Measurements from ENCODE around the gene MRPS6.

Gene MRPS6

DNA sequence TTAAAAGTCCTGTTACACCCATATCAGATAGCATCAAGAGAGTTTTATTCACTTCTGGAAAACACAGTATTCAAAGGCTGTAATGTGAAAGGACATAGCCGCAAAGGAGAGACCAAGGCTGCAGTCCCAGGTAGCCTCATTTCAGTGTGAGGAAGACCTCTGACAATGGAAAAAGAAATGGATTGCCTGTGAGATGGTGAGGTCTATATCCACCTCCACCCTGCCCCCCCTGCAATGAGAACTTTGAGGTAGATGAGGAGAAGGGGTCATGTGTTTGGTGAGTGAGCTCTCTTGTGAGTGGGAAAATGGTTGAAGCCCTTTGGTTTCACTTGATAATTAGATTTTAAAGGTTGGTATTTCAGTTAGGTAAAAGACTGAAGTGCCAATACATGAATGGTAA lies 3.5 kb downstream of the MRPS6 start:
- no peak for DNase-seq
- Histone ChIP-seq H3K4me1 (ENCODE audit: control extremely low read depth in 1 of 4, control insufficient read depth in 4 of 4, insufficient read depth in 4 of 4, low read length in 3 of 4) (peaks cover 0 to 59% (median 18%) of the 10 kb centered on the region in 4 experiments), H3K9me3 (ENCODE audit: control extremely low read depth in 1 of 5, control insufficient read depth in 4 of 5, insufficient read depth in 2 of 5, low read depth in 1 of 5, low read length in 4 of 5) (no peaks in the 10 kb centered on the region), H3K36me3 (ENCODE audit: control insufficient read depth in 4 of 4, insufficient read depth in 4 of 4, low read length in 3 of 4) (peaks cover 0 to 7% (median 2%) of the 10 kb centered on the region in 4 experiments), H3K27me3 (replicated peaks in 2 of 5; ENCODE audit: control insufficient read depth in 4 of 5, insufficient read depth in 5 of 5, low read length in 4 of 5) (no peaks in the 10 kb centered on the region), H3K4me3 (ENCODE audit: control insufficient read depth in 1 of 7, extremely low read depth in 1 of 7, insufficient read depth in 4 of 7, low read depth in 2 of 7, low read length in 6 of 7) (no peak overlapping the region), H3K27ac (ENCODE audit: insufficient read depth in 1 of 2, low read depth in 1 of 2, low read length in 2 of 2, poor library complexity in 1 of 2, severe bottlenecking in 2 of 2) (no peak overlapping the region)
- 83% methylated on average over 1 of the region's 1 CpG for WGBS (ENCODE audit: insufficient coverage)
- ChIA-PET CTCF (interaction anchor here (1.3 to 1.9 kb wide), 4 partner anchors 10 to 153 kb away, joined by 3 to 6 read pairs (median 4); no protein-coding TSS in a partner anchor), POLR2A (no interaction called here)

DNA sequence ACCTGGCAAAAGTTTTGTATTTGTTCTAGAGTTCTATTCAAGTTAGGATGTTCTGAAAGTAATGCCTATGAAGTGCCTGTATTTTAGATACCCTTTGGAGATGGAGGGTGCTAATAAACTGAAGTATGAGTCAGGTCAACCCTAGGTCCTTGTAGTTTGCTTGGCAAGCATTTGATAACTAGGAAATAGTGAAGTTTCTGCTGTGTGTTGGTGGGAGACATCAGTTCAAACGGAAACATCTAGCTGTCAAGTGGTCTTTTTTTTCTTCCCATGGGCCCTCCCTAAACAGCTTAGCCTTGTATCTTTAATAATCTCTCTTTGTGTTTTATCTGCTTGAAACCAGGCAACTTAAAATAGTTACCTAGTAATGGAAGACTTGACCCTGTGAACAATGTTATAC lies 4.5 kb downstream of the MRPS6 start:
- ChIA-PET CTCF (interaction anchor here (0.8 to 1.6 kb wide), 2 partner anchors 9 to 52 kb away, joined by 3 to 4 read pairs; no protein-coding TSS in a partner anchor), POLR2A (no interaction called here)
- peak in 2 of 3 donors; percentile 18 to 26 for DNase-seq
- peak overlapping the region in 1 of 7 experiments; percentile 40 for H3K4me3 ChIP-seq (ENCODE audit: control insufficient read depth in 1 of 7, extremely low read depth in 1 of 7, insufficient read depth in 4 of 7, low read depth in 2 of 7, low read length in 6 of 7)
- peaks cover 0 to 14% (median 2%) of the 10 kb centered on the region in 4 experiments for H3K36me3 ChIP-seq (ENCODE audit: control insufficient read depth in 4 of 4, insufficient read depth in 4 of 4, low read length in 3 of 4)
- peaks cover 0 to 54% (median 13%) of the 10 kb centered on the region in 4 experiments for H3K4me1 ChIP-seq (ENCODE audit: control extremely low read depth in 1 of 4, control insufficient read depth in 4 of 4, insufficient read depth in 4 of 4, low read length in 3 of 4)
- H3K9me3 ChIP-seq (ENCODE audit: control extremely low read depth in 1 of 5, control insufficient read depth in 4 of 5, insufficient read depth in 2 of 5, low read depth in 1 of 5, low read length in 4 of 5) = no peaks in the 10 kb centered on the region
- no CpG with 5 or more reads among the region's 1 CpG for WGBS (ENCODE audit: insufficient coverage)
- peak overlapping the region in 1 of 2 experiments; percentile 38 for H3K27ac ChIP-seq (ENCODE audit: insufficient read depth in 1 of 2, low read depth in 1 of 2, low read length in 2 of 2, poor library complexity in 1 of 2, severe bottlenecking in 2 of 2)
- no peaks in the 10 kb centered on the region for H3K27me3 ChIP-seq (replicated peaks in 2 of 5; ENCODE audit: control insufficient read depth in 4 of 5, insufficient read depth in 5 of 5, low read length in 4 of 5)

DNA sequence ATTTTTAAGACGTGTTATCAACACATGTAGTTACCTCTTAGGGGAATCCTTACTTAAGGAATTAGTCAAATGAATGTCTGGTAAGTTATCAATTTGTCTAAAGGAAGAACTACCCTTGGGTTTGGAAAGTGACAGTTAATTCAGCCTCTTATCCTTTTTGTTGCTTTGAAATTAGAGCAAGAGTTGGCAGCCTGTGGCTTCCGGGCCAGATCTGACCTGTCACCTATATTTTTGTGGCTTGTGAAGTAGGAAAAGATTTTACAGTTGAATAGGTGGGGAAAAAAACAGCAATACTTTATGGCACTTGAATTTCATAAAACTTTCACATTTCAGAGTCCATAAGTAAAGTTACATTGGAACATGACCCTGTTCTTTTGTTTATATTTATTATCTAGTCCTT lies 5.5 kb downstream of the MRPS6 start:
- DNase-seq = peak in 2 of 3 donors; percentile 27 to 50
- Histone ChIP-seq H3K4me3 (ENCODE audit: control insufficient read depth in 1 of 7, extremely low read depth in 1 of 7, insufficient read depth in 4 of 7, low read depth in 2 of 7, low read length in 6 of 7) (peak overlapping the region in 1 of 7 experiments; percentile 44), H3K9me3 (ENCODE audit: control extremely low read depth in 1 of 5, control insufficient read depth in 4 of 5, insufficient read depth in 2 of 5, low read depth in 1 of 5, low read length in 4 of 5) (no peaks in the 10 kb centered on the region), H3K27me3 (replicated peaks in 2 of 5; ENCODE audit: control insufficient read depth in 4 of 5, insufficient read depth in 5 of 5, low read length in 4 of 5) (no peaks in the 10 kb centered on the region), H3K36me3 (ENCODE audit: control insufficient read depth in 4 of 4, insufficient read depth in 4 of 4, low read length in 3 of 4) (peaks cover 0 to 18% (median 4%) of the 10 kb centered on the region in 4 experiments), H3K27ac (ENCODE audit: insufficient read depth in 1 of 2, low read depth in 1 of 2, low read length in 2 of 2, poor library complexity in 1 of 2, severe bottlenecking in 2 of 2) (peak overlapping the region in 1 of 2 experiments; percentile 7), H3K4me1 (ENCODE audit: control extremely low read depth in 1 of 4, control insufficient read depth in 4 of 4, insufficient read depth in 4 of 4, low read length in 3 of 4) (peaks cover 0 to 54% (median 12%) of the 10 kb centered on the region in 4 experiments)
- CTCF ChIA-PET = interaction anchor here (1.5 kb wide), 1 partner anchor 14 kb away, joined by 4 read pairs; no protein-coding TSS in a partner anchor
- POLR2A ChIA-PET = interaction anchor here (0.8 kb wide), 1 partner anchor 199 kb away, joined by 5 read pairs; no protein-coding TSS in a partner anchor
- WGBS (ENCODE audit: insufficient coverage) = no CpG with 5 or more reads among the region's 2 CpGs

DNA sequence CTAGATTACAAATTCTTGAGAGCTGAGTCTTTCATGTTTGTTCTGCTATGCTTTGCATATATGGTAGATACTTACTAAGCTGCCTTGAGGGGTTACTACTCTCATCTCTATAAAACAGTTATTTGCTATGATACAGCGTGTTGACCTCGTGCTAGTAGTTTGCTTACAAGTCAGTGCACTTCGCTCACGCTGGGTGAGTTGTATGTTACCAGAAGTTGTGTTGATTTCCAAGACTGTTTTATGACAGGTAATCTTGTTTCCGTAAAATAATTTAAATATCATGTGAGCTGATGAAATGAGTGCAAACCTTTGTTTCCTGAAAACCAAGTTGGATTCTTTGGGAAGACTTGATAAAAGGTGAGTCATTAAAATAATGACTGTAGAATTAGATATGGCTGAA lies 7.3 kb downstream of the MRPS6 start:
- no peak for DNase-seq
- WGBS (ENCODE audit: insufficient coverage) = 100% methylated on average over 3 of the region's 5 CpGs
- no peak overlapping the region for H3K4me3 ChIP-seq (ENCODE audit: control insufficient read depth in 1 of 7, extremely low read depth in 1 of 7, insufficient read depth in 4 of 7, low read depth in 2 of 7, low read length in 6 of 7)
- POLR2A ChIA-PET = no interaction called here
- H3K4me1 ChIP-seq (ENCODE audit: control extremely low read depth in 1 of 4, control insufficient read depth in 4 of 4, insufficient read depth in 4 of 4, low read length in 3 of 4) = peaks cover 0 to 39% (median 3%) of the 10 kb centered on the region in 4 experiments
- no peaks in the 10 kb centered on the region for H3K27me3 ChIP-seq (replicated peaks in 2 of 5; ENCODE audit: control insufficient read depth in 4 of 5, insufficient read depth in 5 of 5, low read length in 4 of 5)
- H3K9me3 ChIP-seq (ENCODE audit: control extremely low read depth in 1 of 5, control insufficient read depth in 4 of 5, insufficient read depth in 2 of 5, low read depth in 1 of 5, low read length in 4 of 5) = no peaks in the 10 kb centered on the region
- CTCF ChIA-PET = no interaction called here
- H3K36me3 ChIP-seq (ENCODE audit: control insufficient read depth in 4 of 4, insufficient read depth in 4 of 4, low read length in 3 of 4) = peaks cover 0 to 18% (median 4%) of the 10 kb centered on the region in 4 experiments
- H3K27ac ChIP-seq (ENCODE audit: insufficient read depth in 1 of 2, low read depth in 1 of 2, low read length in 2 of 2, poor library complexity in 1 of 2, severe bottlenecking in 2 of 2) = no peak overlapping the region

DNA sequence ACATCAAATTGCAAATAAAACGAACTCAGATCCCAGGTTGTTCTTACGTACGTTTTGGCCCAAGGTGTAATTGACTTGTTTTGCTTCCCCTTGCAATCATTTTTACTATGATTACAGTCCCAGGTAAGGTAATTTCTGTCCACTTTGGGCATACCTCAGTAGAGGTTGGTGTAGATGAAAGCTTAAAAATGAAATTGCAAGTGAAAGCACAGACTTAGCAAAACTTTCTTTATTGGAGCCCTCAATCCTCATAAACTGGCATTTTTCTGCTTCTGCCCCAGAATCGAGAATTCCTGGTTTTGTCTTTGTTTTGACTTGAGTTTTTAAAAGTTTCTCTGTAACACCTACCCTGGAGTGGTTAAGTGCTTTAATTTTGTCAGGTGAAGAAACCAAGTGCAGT lies 9.4 kb downstream of the MRPS6 start:
- WGBS (ENCODE audit: insufficient coverage) = 100% methylated on average over 3 of the region's 4 CpGs
- CTCF ChIA-PET = no interaction called here
- DNase-seq = no peak

DNA sequence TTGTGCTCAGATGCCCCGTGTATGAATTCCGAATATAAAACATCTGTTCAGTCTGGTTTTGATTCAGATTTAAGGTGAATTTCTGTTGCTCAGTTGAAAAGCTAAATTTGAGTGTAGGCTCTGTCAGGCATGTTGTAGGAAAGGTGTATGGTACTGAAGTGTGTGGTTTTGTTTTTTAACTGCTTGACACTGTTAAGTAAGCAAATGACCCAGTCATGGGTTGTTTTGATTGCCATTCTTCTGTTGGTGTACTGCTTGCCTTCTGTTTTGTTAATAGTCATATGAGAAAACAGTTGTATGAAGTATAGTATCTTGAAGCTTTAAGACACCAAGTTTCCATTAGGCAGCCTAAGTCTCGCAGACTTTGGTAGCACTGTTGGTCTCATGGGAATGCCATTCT lies 10.0 kb downstream of the MRPS6 start:
- peaks cover 0 to 22% (median 1%) of the 10 kb centered on the region in 4 experiments for H3K4me1 ChIP-seq (ENCODE audit: control extremely low read depth in 1 of 4, control insufficient read depth in 4 of 4, insufficient read depth in 4 of 4, low read length in 3 of 4)
- no peak overlapping the region for H3K27ac ChIP-seq (ENCODE audit: insufficient read depth in 1 of 2, low read depth in 1 of 2, low read length in 2 of 2, poor library complexity in 1 of 2, severe bottlenecking in 2 of 2)
- no peak for DNase-seq
- H3K9me3 ChIP-seq (ENCODE audit: control extremely low read depth in 1 of 5, control insufficient read depth in 4 of 5, insufficient read depth in 2 of 5, low read depth in 1 of 5, low read length in 4 of 5) = no peaks in the 10 kb centered on the region
- peaks cover 0 to 16% (median 5%) of the 10 kb centered on the region in 4 experiments for H3K36me3 ChIP-seq (ENCODE audit: control insufficient read depth in 4 of 4, insufficient read depth in 4 of 4, low read length in 3 of 4)
- no peak overlapping the region for H3K4me3 ChIP-seq (ENCODE audit: control insufficient read depth in 1 of 7, extremely low read depth in 1 of 7, insufficient read depth in 4 of 7, low read depth in 2 of 7, low read length in 6 of 7)
- ChIA-PET CTCF (no interaction called here), POLR2A (no interaction called here)
- H3K27me3 ChIP-seq (replicated peaks in 2 of 5; ENCODE audit: control insufficient read depth in 4 of 5, insufficient read depth in 5 of 5, low read length in 4 of 5) = no peaks in the 10 kb centered on the region
- WGBS (ENCODE audit: insufficient coverage) = 92% methylated on average over 2 of the region's 3 CpGs

More for the DNA sequence above, 9.4 kb downstream of the MRPS6 start:
- H3K27ac ChIP-seq (ENCODE audit: insufficient read depth in 1 of 2, low read depth in 1 of 2, low read length in 2 of 2, poor library complexity in 1 of 2, severe bottlenecking in 2 of 2) = no peak overlapping the region
- no peak overlapping the region for H3K4me3 ChIP-seq (ENCODE audit: control insufficient read depth in 1 of 7, extremely low read depth in 1 of 7, insufficient read depth in 4 of 7, low read depth in 2 of 7, low read length in 6 of 7)
- H3K9me3 ChIP-seq (ENCODE audit: control extremely low read depth in 1 of 5, control insufficient read depth in 4 of 5, insufficient read depth in 2 of 5, low read depth in 1 of 5, low read length in 4 of 5) = no peaks in the 10 kb centered on the region
- H3K4me1 ChIP-seq (ENCODE audit: control extremely low read depth in 1 of 4, control insufficient read depth in 4 of 4, insufficient read depth in 4 of 4, low read length in 3 of 4) = peaks cover 0 to 27% (median 1%) of the 10 kb centered on the region in 4 experiments
- H3K27me3 ChIP-seq (replicated peaks in 2 of 5; ENCODE audit: control insufficient read depth in 4 of 5, insufficient read depth in 5 of 5, low read length in 4 of 5) = no peaks in the 10 kb centered on the region
- H3K36me3 ChIP-seq (ENCODE audit: control insufficient read depth in 4 of 4, insufficient read depth in 4 of 4, low read length in 3 of 4) = peaks cover 0 to 16% (median 5%) of the 10 kb centered on the region in 4 experiments
- POLR2A ChIA-PET = no interaction called here

DNA sequence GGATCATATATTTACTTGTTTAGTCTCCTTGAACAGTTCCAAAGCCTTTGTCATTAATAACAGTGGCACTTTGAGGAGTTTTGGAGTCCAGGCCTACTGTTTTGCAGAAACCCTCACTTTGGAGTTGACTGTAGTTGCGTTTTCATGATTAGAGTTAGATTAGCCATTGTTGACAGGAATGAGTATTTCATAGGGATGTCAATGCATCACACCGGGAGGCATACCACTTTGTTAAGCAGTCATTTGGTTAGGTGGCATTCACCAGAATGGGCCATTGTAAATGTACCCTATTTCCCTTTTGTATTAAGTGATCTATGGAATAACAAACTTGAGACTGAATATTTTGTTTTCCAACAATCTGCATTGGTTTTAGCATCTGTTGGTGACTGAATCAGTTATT lies 11.8 kb downstream of the MRPS6 start:
- Histone ChIP-seq H3K27ac (ENCODE audit: insufficient read depth in 1 of 2, low read depth in 1 of 2, low read length in 2 of 2, poor library complexity in 1 of 2, severe bottlenecking in 2 of 2) (no peak overlapping the region), H3K27me3 (replicated peaks in 2 of 5; ENCODE audit: control insufficient read depth in 4 of 5, insufficient read depth in 5 of 5, low read length in 4 of 5) (no peaks in the 10 kb centered on the region), H3K36me3 (ENCODE audit: control insufficient read depth in 4 of 4, insufficient read depth in 4 of 4, low read length in 3 of 4) (peaks cover 0 to 16% (median 4%) of the 10 kb centered on the region in 4 experiments), H3K4me3 (ENCODE audit: control insufficient read depth in 1 of 7, extremely low read depth in 1 of 7, insufficient read depth in 4 of 7, low read depth in 2 of 7, low read length in 6 of 7) (no peak overlapping the region), H3K4me1 (ENCODE audit: control extremely low read depth in 1 of 4, control insufficient read depth in 4 of 4, insufficient read depth in 4 of 4, low read length in 3 of 4) (peaks cover 0 to 9% (median 1%) of the 10 kb centered on the region in 4 experiments), H3K9me3 (ENCODE audit: control extremely low read depth in 1 of 5, control insufficient read depth in 4 of 5, insufficient read depth in 2 of 5, low read depth in 1 of 5, low read length in 4 of 5) (no peaks in the 10 kb centered on the region)
- DNase-seq = no peak
- ChIA-PET POLR2A (no interaction called here), CTCF (no interaction called here)
- 100% methylated on average over 2 of the region's 2 CpGs for WGBS (ENCODE audit: insufficient coverage)

Data from common myeloid progenitor, CD34-positive (primary cell).